ENCODE results near the gene PLA2G2D. TPM values are rescaled to one million over a fixed set of nuclear protein-coding genes. Genes with fewer than 3 reads are reported as not detected.

PLA2G2D gene
- polyA plus RNA-seq, 1 donor from 2014 or later, result 10.1 TPM

GRCh38 chr1:20112279-20113000, 6.9 kb downstream of the PLA2G2D start:
- H3K4me1 Mint-ChIP-seq, result peaks cover 3 to 7% (median 4%) of the 10 kb centered on the region in 3 donors
- H3K36me3 Mint-ChIP-seq, result peaks cover 9% of the 10 kb centered on the region
- peak overlapping the region in 1 of 4 donors; percentile 57 for H3K4me3 Mint-ChIP-seq
- H3K27ac Mint-ChIP-seq, result no peak overlapping the region
- H3K27me3 Mint-ChIP-seq, result no peaks in the 10 kb centered on the region
- no peaks in the 10 kb centered on the region for H3K9me3 Mint-ChIP-seq

GRCh38 chr1:20111452-20111851, 7.9 kb downstream of the PLA2G2D start:
- no peaks in the 10 kb centered on the region for H3K9me3 Mint-ChIP-seq
- H3K27me3 Mint-ChIP-seq, result no peaks in the 10 kb centered on the region
- H3K4me1 Mint-ChIP-seq, result peaks cover 0 to 1% (median 0%) of the 10 kb centered on the region in 3 donors

GRCh38 chr1:20110679-20111078, 8.7 kb downstream of the PLA2G2D start:
- H3K27me3 Mint-ChIP-seq, result no peaks in the 10 kb centered on the region
- H3K4me3 Mint-ChIP-seq, result no peak overlapping the region
- H3K36me3 Mint-ChIP-seq, result peaks cover 7% of the 10 kb centered on the region
- H3K9me3 Mint-ChIP-seq, result no peaks in the 10 kb centered on the region
- no peak overlapping the region for H3K27ac Mint-ChIP-seq
- peaks cover 0 to 1% (median 0%) of the 10 kb centered on the region in 3 donors for H3K4me1 Mint-ChIP-seq

More at GRCh38 chr1:20111452-20111851, 7.9 kb downstream of the PLA2G2D start:
- Mint-ChIP-seq H3K4me3 (no peak overlapping the region), H3K27ac (no peak overlapping the region), H3K36me3 (peaks cover 9% of the 10 kb centered on the region)

- no peak overlapping the region for H3K27ac Mint-ChIP-seq
- no peaks in the 10 kb centered on the region for H3K9me3 Mint-ChIP-seq
- no peaks in the 10 kb centered on the region for H3K27me3 Mint-ChIP-seq
- H3K4me1 Mint-ChIP-seq, result peaks cover 0 to 1% (median 0%) of the 10 kb centered on the region in 3 donors
- H3K4me3 Mint-ChIP-seq, result no peak overlapping the region
- peaks cover 7% of the 10 kb centered on the region for H3K36me3 Mint-ChIP-seq
These were observed 10.0 kb downstream of the PLA2G2D start for GRCh38 chr1:20109223-20109856.

- H3K9me3 Mint-ChIP-seq, result no peaks in the 10 kb centered on the region
- peaks cover 7% of the 10 kb centered on the region for H3K36me3 Mint-ChIP-seq
- H3K4me3 Mint-ChIP-seq, result no peak overlapping the region
- no peaks in the 10 kb centered on the region for H3K27me3 Mint-ChIP-seq
- H3K27ac Mint-ChIP-seq, result no peak overlapping the region
- H3K4me1 Mint-ChIP-seq, result peaks cover 0 to 1% (median 0%) of the 10 kb centered on the region in 3 donors
These were observed 10.8 kb downstream of the PLA2G2D start for GRCh38 chr1:20108366-20109123.

GRCh38 chr1:20107796-20108195, 11.5 kb downstream of the PLA2G2D start:
- H3K36me3 Mint-ChIP-seq, result peaks cover 9% of the 10 kb centered on the region
- H3K9me3 Mint-ChIP-seq, result no peaks in the 10 kb centered on the region
- no peaks in the 10 kb centered on the region for H3K27me3 Mint-ChIP-seq

DNA sequence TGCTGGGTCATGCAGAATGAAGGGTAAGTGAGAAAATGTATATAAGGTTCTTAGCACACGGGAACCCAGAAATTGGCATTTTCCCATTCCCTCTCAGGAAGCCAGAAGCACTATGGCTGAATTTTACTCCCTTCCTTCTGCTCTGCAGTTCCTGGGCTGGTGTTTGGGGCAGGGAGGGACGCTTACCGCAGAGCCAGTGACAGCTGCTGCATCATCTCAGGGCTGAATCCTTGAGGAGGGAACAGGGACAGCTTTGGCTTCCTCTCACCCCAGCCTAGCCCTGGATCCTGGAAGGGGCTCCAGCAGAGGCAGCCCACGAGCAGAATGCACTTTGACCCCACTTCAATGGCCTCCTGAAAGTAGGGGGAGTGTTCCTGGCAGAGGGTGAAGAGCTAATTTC, 12.0 kb downstream of the PLA2G2D start:
- peak overlapping the region in 1 of 3 donors; percentile 77 for H3K27ac Mint-ChIP-seq
- H3K36me3 Mint-ChIP-seq, result peaks cover 9% of the 10 kb centered on the region
- H3K4me1 Mint-ChIP-seq, result peaks cover 0 to 3% (median 0%) of the 10 kb centered on the region in 3 donors
- H3K9me3 Mint-ChIP-seq, result no peaks in the 10 kb centered on the region
- H3K27me3 Mint-ChIP-seq, result no peaks in the 10 kb centered on the region
- H3K4me3 Mint-ChIP-seq, result no peak overlapping the region

More at GRCh38 chr1:20107796-20108195, 11.5 kb downstream of the PLA2G2D start:
- H3K4me3 Mint-ChIP-seq, result no peak overlapping the region
- H3K27ac Mint-ChIP-seq, result no peak overlapping the region
- peaks cover 0 to 3% (median 0%) of the 10 kb centered on the region in 3 donors for H3K4me1 Mint-ChIP-seq

- H3K27me3 Mint-ChIP-seq, result peaks cover 1% of the 10 kb centered on the region
- peaks cover 3 to 5% (median 3%) of the 10 kb centered on the region in 3 donors for H3K4me1 Mint-ChIP-seq
- no peak overlapping the region for H3K4me3 Mint-ChIP-seq
- peaks cover 6% of the 10 kb centered on the region for H3K36me3 Mint-ChIP-seq
- H3K27ac Mint-ChIP-seq, result peak overlapping the region in 1 of 3 donors; percentile 16
- H3K9me3 Mint-ChIP-seq, result no peaks in the 10 kb centered on the region
These were observed 13.5 kb downstream of the PLA2G2D start for GRCh38 chr1:20105856-20106255.

- Mint-ChIP-seq H3K27ac (no peak overlapping the region), H3K36me3 (peaks cover 2% of the 10 kb centered on the region), H3K27me3 (peaks cover 2% of the 10 kb centered on the region), H3K9me3 (no peaks in the 10 kb centered on the region), H3K4me1 (peaks cover 4% of the 10 kb centered on the region in 3 donors), H3K4me3 (no peak overlapping the region)
These were observed 16.5 kb downstream of the PLA2G2D start for GRCh38 chr1:20102875-20103274.

DNA sequence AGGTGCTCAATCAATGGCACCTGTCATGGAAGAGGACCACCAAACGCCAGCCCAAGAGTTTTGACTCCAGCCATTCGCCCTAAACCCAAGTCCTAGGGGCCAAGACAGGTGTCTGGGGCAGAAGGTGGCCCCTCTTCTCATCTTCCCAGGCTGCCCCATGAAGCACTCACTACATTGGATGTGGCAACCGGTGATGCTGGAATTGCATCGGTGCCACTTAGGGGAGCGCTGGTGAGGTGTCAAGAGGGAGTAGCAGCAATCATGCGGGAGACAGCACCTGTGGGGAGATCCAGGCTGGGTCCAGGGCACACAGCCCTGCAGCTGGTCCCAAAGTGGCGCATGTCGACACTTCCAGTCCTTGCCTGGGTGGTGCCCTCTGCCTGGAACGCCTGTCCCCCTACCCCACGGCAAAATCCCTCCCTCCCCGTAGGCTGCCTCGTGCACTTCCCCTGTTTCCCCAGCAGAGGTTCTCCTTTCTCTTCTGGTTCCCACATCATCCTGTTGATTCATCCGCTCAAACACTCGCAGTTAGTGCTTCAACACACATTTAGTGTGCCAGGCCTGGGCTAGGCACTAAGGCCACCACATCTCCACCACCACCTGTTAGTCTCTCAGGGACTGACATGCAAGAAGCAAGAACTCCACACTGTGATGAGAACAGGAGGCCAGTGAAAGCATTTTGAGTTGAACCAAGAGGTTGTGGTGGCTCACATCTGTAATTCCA, 18.5 kb downstream of the PLA2G2D start:
- Mint-ChIP-seq H3K27ac (no peak overlapping the region), H3K4me3 (no peak overlapping the region), H3K27me3 (peaks cover 2% of the 10 kb centered on the region), H3K4me1 (peaks cover 4% of the 10 kb centered on the region in 3 donors), H3K36me3 (peaks cover 2% of the 10 kb centered on the region), H3K9me3 (no peaks in the 10 kb centered on the region)

GRCh38 chr1:20099533-20099932, 19.8 kb downstream of the PLA2G2D start:
- Mint-ChIP-seq H3K27ac (no peak overlapping the region), H3K4me1 (peaks cover 4% of the 10 kb centered on the region in 3 donors), H3K4me3 (no peak overlapping the region), H3K36me3 (peaks cover 2% of the 10 kb centered on the region), H3K9me3 (no peaks in the 10 kb centered on the region), H3K27me3 (peaks cover 3% of the 10 kb centered on the region)

- peaks cover 5% of the 10 kb centered on the region for H3K27me3 Mint-ChIP-seq
- no peak overlapping the region for H3K27ac Mint-ChIP-seq
- no peaks in the 10 kb centered on the region for H3K9me3 Mint-ChIP-seq
- no peaks in the 10 kb centered on the region for H3K36me3 Mint-ChIP-seq
- H3K4me1 Mint-ChIP-seq, result peaks cover 2 to 4% (median 4%) of the 10 kb centered on the region in 3 donors
- no peak overlapping the region for H3K4me3 Mint-ChIP-seq
These were observed 22.4 kb downstream of the PLA2G2D start for GRCh38 chr1:20096840-20097447.

DNA sequence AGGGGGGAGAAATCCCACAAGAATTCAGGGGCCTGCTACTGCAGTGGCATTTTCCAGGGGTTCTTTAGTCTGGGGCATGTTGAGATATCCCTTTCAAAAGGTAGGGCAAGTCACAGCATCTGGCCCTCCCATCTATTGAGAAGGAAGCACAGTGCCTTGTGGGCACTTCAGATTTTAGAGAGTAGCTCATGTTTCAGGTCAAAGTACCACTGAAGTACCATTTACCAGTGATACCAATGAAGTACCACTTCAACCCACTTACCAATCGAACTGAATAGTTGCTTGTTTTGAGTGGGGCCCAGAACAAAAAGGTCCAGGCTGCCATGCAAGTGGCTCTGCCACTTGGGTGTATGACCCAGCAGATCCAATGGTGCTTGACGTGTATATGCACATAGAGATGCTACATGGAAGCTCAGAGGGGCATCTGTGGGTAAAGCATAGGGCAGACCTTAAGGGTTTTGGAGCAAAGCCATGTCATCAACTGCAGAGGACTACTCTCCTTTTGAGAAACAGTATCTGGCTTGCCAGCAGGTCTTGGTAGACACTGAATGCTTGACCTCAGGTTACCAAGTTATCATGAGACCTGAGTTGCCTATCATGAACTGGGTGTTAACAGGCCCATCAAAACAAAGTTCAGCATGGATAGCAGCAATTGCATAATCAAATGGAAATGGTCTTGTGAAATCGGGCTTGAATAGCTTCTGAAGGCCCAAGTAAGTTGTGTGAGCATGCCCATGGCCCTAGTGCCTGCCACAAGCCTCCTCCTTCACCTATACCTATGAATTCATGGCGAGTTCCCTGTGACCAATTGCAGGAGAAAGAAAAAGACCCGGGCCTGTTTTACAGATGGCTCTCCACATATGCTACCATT, 23.5 kb downstream of the PLA2G2D start:
- Mint-ChIP-seq H3K27me3 (peaks cover 4% of the 10 kb centered on the region), H3K9me3 (no peaks in the 10 kb centered on the region), H3K4me3 (no peak overlapping the region), H3K4me1 (no peaks in the 10 kb centered on the region), H3K27ac (peak overlapping the region in 1 of 3 donors; percentile 60), H3K36me3 (no peaks in the 10 kb centered on the region)

Data from IgD-negative memory B cell (primary cell).